CD4-positive, alpha-beta T cell treated with Interleukin-6 at 100 ng/mL for 8 hours (primary cell): Measurements from ENCODE around the gene NHERF2.

Source experiments
- DNase-seq: peaks from one replicate; pipeline ENCODE4 v3.0.0-alpha.2; 2020; ENCODE audit warnings: mixed read lengths, low spot score

The NHERF2 gene

GRCh38 chr16:1991135-1991551, 35.6 kb upstream of the NHERF2 start:
- DNase-seq, result peak; percentile 44

GRCh38 chr16:1991588-1991947, 35.1 kb upstream of the NHERF2 start:
- no peak for DNase-seq

GRCh38 chr16:1991948-1992703, 34.6 kb upstream of the NHERF2 start:
- DNase-seq, result peak; percentile 98

GRCh38 chr16:1992704-1993317, 33.9 kb upstream of the NHERF2 start:
- DNase-seq, result no peak

GRCh38 chr16:1993731-1994131, 33.0 kb upstream of the NHERF2 start:
- no peak for DNase-seq

GRCh38 chr16:1997494-1998359, 29.0 kb upstream of the NHERF2 start:
- no peak for DNase-seq

- DNase-seq, result no peak
Observed at GRCh38 chr16:1998360-1998835, 28.3 kb upstream of the NHERF2 start.

GRCh38 chr16:1998852-1999801, 27.6 kb upstream of the NHERF2 start:
- DNase-seq, result no peak

GRCh38 chr16:1999866-2000514, 26.7 kb upstream of the NHERF2 start:
- no peak for DNase-seq

- no peak for DNase-seq
Observed at GRCh38 chr16:2001035-2001434, 25.7 kb upstream of the NHERF2 start.

GRCh38 chr16:2001456-2002355, 25.0 kb upstream of the NHERF2 start:
- DNase-seq, result no peak

GRCh38 chr16:2002406-2003230, 24.1 kb upstream of the NHERF2 start:
- DNase-seq, result no peak

GRCh38 chr16:2003231-2003826, 23.4 kb upstream of the NHERF2 start:
- DNase-seq, result no peak

GRCh38 chr16:2003827-2004641, 22.7 kb upstream of the NHERF2 start:
- peak; percentile 79 for DNase-seq

GRCh38 chr16:2004795-2005517, 21.7 kb upstream of the NHERF2 start:
- no peak for DNase-seq

GRCh38 chr16:2005646-2006045, 21.1 kb upstream of the NHERF2 start:
- DNase-seq, result no peak

- DNase-seq, result no peak
Observed at GRCh38 chr16:2006317-2006716, 20.4 kb upstream of the NHERF2 start.
